H1 (cell line): ENCODE results near the gene NFKBIL1. TPM values are rescaled to one million over a fixed set of nuclear protein-coding genes. Genes with fewer than 3 reads are reported as not detected.

Source experiments
- CTCF ChIA-PET: fragments of 300-600 bp; sonication (Branson Sonifier 250); formaldehyde crosslinking; loops from one replicate; lab custom pipeline; 2021; ENCODE audit not compliant: partially characterized antibody; lab: Charles Lee
- POLR2A ChIA-PET: fragments of 300-600 bp; sonication (Branson Sonifier 250); formaldehyde crosslinking; loops from one replicate; lab custom pipeline; 2021; ENCODE audit warnings: inconsistent platforms; ENCODE audit not compliant: partially characterized antibody; lab: Charles Lee
- DNase-seq, 2 experiments: peaks; one replicate each; pipeline versions ENCODE4 v3.0.0 to v3.0.0-alpha.2; 2010 to 2022; ENCODE audit warnings: low spot score in 2 of 2, low read depth in 1 of 2, mixed read lengths in 1 of 2
- FAIRE-seq: peaks from 2 replicates; lab custom pipeline; 2011; peaks lifted over from hg19 to GRCh38; lab: Jason Lieb, UNC
- H2AFZ ChIP-seq: 2 replicates; pipeline ENCODE4 v1.8.1; 2012; ENCODE audit warnings: low read length, inconsistent platforms
- H2AK5ac ChIP-seq: 2 replicates; pipeline ENCODE4 v1.6.1; 2013; ENCODE audit warnings: low read depth, low read length
- H2BK120ac ChIP-seq: replicated peaks from 2 replicates; pipeline ENCODE3; 2013; ENCODE audit warnings: low read depth, low read length, inconsistent platforms
- H2BK12ac ChIP-seq: 2 replicates; pipeline ENCODE4 v1.6.1; 2013; ENCODE audit warnings: low read depth, low read length
- H2BK15ac ChIP-seq: 2 replicates; pipeline ENCODE4 v1.6.1; 2013; ENCODE audit warnings: low read length
- H2BK20ac ChIP-seq: 2 replicates; pipeline ENCODE4 v1.6.1; 2013; ENCODE audit warnings: low read length
- H2BK5ac ChIP-seq: 2 replicates; pipeline ENCODE4 v1.6.1; 2013; ENCODE audit warnings: low read depth, low read length
- H3K14ac ChIP-seq: 2 replicates; pipeline ENCODE4 v1.6.1; 2013; ENCODE audit warnings: inconsistent platforms; ENCODE audit not compliant: insufficient read length
- H3K18ac ChIP-seq: 2 replicates; pipeline ENCODE4 v1.6.1; 2013; ENCODE audit warnings: low read length; ENCODE audit errors: extremely low read depth
- H3K23ac ChIP-seq: 2 replicates; pipeline ENCODE4 v1.6.1; 2013; ENCODE audit warnings: inconsistent platforms; ENCODE audit not compliant: insufficient read length
- H3K23me2 ChIP-seq: 2 replicates; pipeline ENCODE4 v1.6.1; 2013; ENCODE audit warnings: low read depth, low read length
- H3K27ac ChIP-seq: 2 replicates; pipeline ENCODE4 v1.6.1; 2011; ENCODE audit warnings: low read depth, low read length, inconsistent platforms
- H3K27me3 ChIP-seq, 4 experiments: replicated peaks in 1 of 4; 1 replicate in 1 of 4; 2 replicates in 3 of 4; pipeline versions ENCODE4 v1.6.1 to v1.8.1; 2011 to 2013; ENCODE audit warnings: low read length in 3 of 4, mild to moderate bottlenecking in 3 of 4, inconsistent platforms in 2 of 4, mixed read lengths in 2 of 4, moderate library complexity in 1 of 4; ENCODE audit not compliant: control insufficient read depth in 3 of 4, insufficient read depth in 3 of 4; ENCODE audit errors: extremely low read depth in 1 of 4
- H3K36me3 ChIP-seq, 4 experiments: 2 replicates each; pipeline versions ENCODE4 v1.6.1 to v1.8.1; 2011 to 2013; ENCODE audit warnings: mild to moderate bottlenecking in 4 of 4, low read length in 3 of 4, moderate library complexity in 2 of 4, control low read depth in 1 of 4, inconsistent platforms in 1 of 4; ENCODE audit not compliant: insufficient read depth in 4 of 4, control insufficient read depth in 2 of 4
- H3K4ac ChIP-seq: replicated peaks from 2 replicates; pipeline ENCODE3; 2013; ENCODE audit warnings: low read length, low read depth, mixed read lengths, inconsistent platforms; ENCODE audit not compliant: insufficient read length
- H3K4me1 ChIP-seq, 4 experiments: replicated peaks in 1 of 4; 1 replicate in 1 of 4; 2 replicates in 3 of 4; pipeline versions ENCODE4 v1.6.1 to v1.8.1; 2011 to 2013; ENCODE audit warnings: low read length in 3 of 4, inconsistent platforms in 2 of 4, mixed read lengths in 1 of 4; ENCODE audit not compliant: insufficient read depth in 4 of 4, control insufficient read depth in 3 of 4
- H3K4me2 ChIP-seq, 2 experiments: 2 replicates each; pipeline versions ENCODE4 v1.6.1 to v1.8.1; 2011 to 2013; ENCODE audit warnings: low read depth in 2 of 2, low read length in 2 of 2, control low read depth in 1 of 2, inconsistent platforms in 1 of 2, mild to moderate bottlenecking in 1 of 2; ENCODE audit not compliant: insufficient read depth in 1 of 2
- H3K4me3 ChIP-seq, 4 experiments: fragments of 200-600, 300-600 bp in 1 of 4; sonication (generic), shearing (Covaris generic), sonication (Bioruptor Twin) in 1 of 4; 2 replicates each; pipeline versions ENCODE4 v1.5.1 to v1.8.1; 2011 to 2016; ENCODE audit warnings: low read length in 4 of 4, low read depth in 3 of 4, control low read depth in 2 of 4, inconsistent platforms in 2 of 4, mild to moderate bottlenecking in 2 of 4, mixed read lengths in 1 of 4, moderate library complexity in 1 of 4; ENCODE audit not compliant: insufficient read depth in 2 of 4; ENCODE audit errors: extremely low read depth in 1 of 4
- H3K56ac ChIP-seq: replicated peaks from 2 replicates; pipeline ENCODE3; 2013; ENCODE audit warnings: low read depth, mild to moderate bottlenecking, mixed read lengths, low read length, inconsistent platforms; ENCODE audit not compliant: insufficient read length
- H3K79me1 ChIP-seq: 2 replicates; pipeline ENCODE4 v1.6.1; 2013; ENCODE audit warnings: low read depth, low read length, control low read depth
- H3K79me2 ChIP-seq, 2 experiments: 2 replicates each; pipeline versions ENCODE4 v1.6.1 to v1.8.1; 2012 to 2013; ENCODE audit warnings: low read length in 2 of 2, mild to moderate bottlenecking in 2 of 2, inconsistent platforms in 1 of 2; ENCODE audit not compliant: insufficient read depth in 2 of 2, control insufficient read depth in 1 of 2
- H3K9ac ChIP-seq, 4 experiments: replicated peaks in 1 of 4; 1 replicate in 1 of 4; 2 replicates in 3 of 4; pipeline versions ENCODE4 v1.6.1 to v1.8.1; 2011 to 2013; ENCODE audit warnings: low read depth in 3 of 4, low read length in 3 of 4, control low read depth in 2 of 4, mild to moderate bottlenecking in 2 of 4, moderate library complexity in 2 of 4, inconsistent platforms in 1 of 4; ENCODE audit errors: extremely low read depth in 1 of 4
- H3K9me3 ChIP-seq, 2 experiments: 2 replicates each; pipeline versions ENCODE4 v1.6.1 to v1.8.1; 2012 to 2013; ENCODE audit warnings: mild to moderate bottlenecking in 2 of 2, moderate library complexity in 2 of 2, control low read depth in 1 of 2, inconsistent platforms in 1 of 2, low read depth in 1 of 2, low read length in 1 of 2, mixed read lengths in 1 of 2; ENCODE audit not compliant: insufficient read depth in 2 of 2
- H4K20me1 ChIP-seq, 2 experiments: replicated peaks in 1 of 2; 2 replicates each; pipeline versions ENCODE3 to v1.8.1; 2011 to 2013; ENCODE audit warnings: inconsistent platforms in 2 of 2, low read length in 2 of 2, mild to moderate bottlenecking in 1 of 2; ENCODE audit not compliant: insufficient read depth in 2 of 2, control insufficient read depth in 1 of 2
- H4K5ac ChIP-seq: 2 replicates; pipeline ENCODE4 v1.6.1; 2013; ENCODE audit warnings: low read length, low read depth, mixed read lengths, inconsistent platforms; ENCODE audit not compliant: insufficient read length
- H4K8ac ChIP-seq: 2 replicates; pipeline ENCODE4 v1.8.0; 2013; ENCODE audit warnings: mild to moderate bottlenecking, moderate library complexity, low read length, inconsistent platforms; ENCODE audit not compliant: insufficient read depth; ENCODE audit errors: extremely low read depth
- H4K91ac ChIP-seq: replicated peaks from 2 replicates; pipeline ENCODE3; 2013; ENCODE audit warnings: low read length, mixed read lengths, inconsistent platforms; ENCODE audit not compliant: insufficient read length
- BRCA1 ChIP-seq: IDR thresholded peaks from 2 replicates; pipeline ENCODE4 v1.6.1; 2012; ENCODE audit warnings: low read depth, low read length, improper control_type of control experiment
- CBX5 ChIP-seq: fragments of 300-800, 300-1000 bp; sonication (generic); IDR thresholded peaks from 2 replicates; pipeline ENCODE4 v1.7.1; 2016; ENCODE audit warnings: antibody characterized with exemption, low read length, low read depth
- CTBP2 ChIP-seq: IDR thresholded peaks from 2 replicates; pipeline ENCODE4 v1.7.0; 2011; ENCODE audit warnings: borderline replicate concordance, mild to moderate bottlenecking, moderate library complexity, mixed read lengths, low read length; ENCODE audit not compliant: insufficient read depth, insufficient read length
- EGR1 ChIP-seq: IDR thresholded peaks from 2 replicates; pipeline ENCODE4 v1.6.1; 2011; ENCODE audit warnings: low read depth, low read length, borderline replicate concordance
- GTF2F1 ChIP-seq: IDR thresholded peaks from 2 replicates; pipeline ENCODE4 v1.6.1; 2012; ENCODE audit warnings: low read depth, low read length, improper control_type of control experiment, borderline replicate concordance
- JUN ChIP-seq: IDR thresholded peaks from 2 replicates; pipeline ENCODE4 v1.6.1; 2011; ENCODE audit warnings: low read depth, mild to moderate bottlenecking, improper control_type of control experiment, low read length
- NANOG ChIP-seq: IDR thresholded peaks from 2 replicates; pipeline ENCODE4 v1.6.1; 2011; ENCODE audit warnings: low read length, low read depth, mild to moderate bottlenecking, inconsistent platforms; ENCODE audit not compliant: insufficient read depth, poor library complexity, severe bottlenecking
- POLR2A ChIP-seq, 2 experiments: IDR thresholded peaks; 1 replicate in 1 of 2; 2 replicates in 1 of 2; pipeline ENCODE4 v1.6.1; 2011; ENCODE audit warnings: low read depth in 2 of 2, low read length in 2 of 2, mild to moderate bottlenecking in 2 of 2; ENCODE audit errors: control extremely low read depth in 1 of 2
- POU5F1 ChIP-seq: IDR thresholded peaks from 2 replicates; pipeline ENCODE4 v1.6.1; 2011; ENCODE audit warnings: low read depth, mild to moderate bottlenecking, low read length, moderate library complexity
- TAF1 ChIP-seq: IDR thresholded peaks from 2 replicates; pipeline ENCODE4 v1.6.1; 2011; ENCODE audit warnings: mild to moderate bottlenecking, low read depth, low read length
- TAF7 ChIP-seq: optimal IDR thresholded peaks from 2 replicates; pipeline ENCODE3; 2011; ENCODE audit warnings: low read depth, mild to moderate bottlenecking, inconsistent platforms, low read length, moderate library complexity, borderline replicate concordance
- TBP ChIP-seq: IDR thresholded peaks from 2 replicates; pipeline ENCODE4 v1.6.1; 2011; ENCODE audit warnings: low read depth, low read length, improper control_type of control experiment
- WGBS, 2 experiments: shearing (Covaris generic) in 1 of 2; methylation state at CpG; one replicate each; pipeline versions ENCODE4 v1.1.6 to v1.1.7; 2013 to 2015; ENCODE audit warnings: low lambda C conversion rate in 2 of 2, mixed read lengths in 2 of 2, inconsistent platforms in 1 of 2, low coverage in 1 of 2, missing lambda C conversion rate in 1 of 2; ENCODE audit not compliant: insufficient replicate concordance in 2 of 2, insufficient coverage in 1 of 2, insufficient read length in 1 of 2; ENCODE audit errors: extremely low coverage in 1 of 2, missing lambda C conversion rate in 1 of 2; 5-methylcytosine and 5-hydroxymethylcytosine counted together
- polyA plus RNA-seq, 7 experiments: library from polyadenylated mRNA; depleted of rRNA in 3 of 7; stranded (reverse) in 5 of 7; unstranded in 2 of 7; fragments of >200 nt in 5 of 7; fragments of 200-250 nt in 2 of 7; gene quantifications; 1 replicate in 5 of 7; 2 replicates in 1 of 7; 4 replicates in 1 of 7; pipeline versions ENCODE4 v1.2.1 to v1.2.3, GENCODE V29; 2011 to 2013; ENCODE audit warnings: missing spikeins in 2 of 7, mixed read lengths in 2 of 7
- total RNA-seq: library from RNA; stranded (reverse); fragmentation: NEBNext Ultra II Directional; extraction: Animal tissue kit (Norgen Biotek cat#: 25700); gene quantifications from 2 replicates; pipeline ENCODE4 v1.2.1, GENCODE V29; 2021
- TF ChIP-seq, protein P1 (sequence below): IDR thresholded peaks from 2 replicates; pipeline ENCODE4 v1.6.1; 2012; ENCODE audit warnings: inconsistent platforms

Gene NFKBIL1
- total and polyA plus RNA-seq, 2 of the 8 experiments (the other 6 are each of a cell fraction or from before 2014, with no cell fraction given) = 7.5 to 11.2 TPM

DNA sequence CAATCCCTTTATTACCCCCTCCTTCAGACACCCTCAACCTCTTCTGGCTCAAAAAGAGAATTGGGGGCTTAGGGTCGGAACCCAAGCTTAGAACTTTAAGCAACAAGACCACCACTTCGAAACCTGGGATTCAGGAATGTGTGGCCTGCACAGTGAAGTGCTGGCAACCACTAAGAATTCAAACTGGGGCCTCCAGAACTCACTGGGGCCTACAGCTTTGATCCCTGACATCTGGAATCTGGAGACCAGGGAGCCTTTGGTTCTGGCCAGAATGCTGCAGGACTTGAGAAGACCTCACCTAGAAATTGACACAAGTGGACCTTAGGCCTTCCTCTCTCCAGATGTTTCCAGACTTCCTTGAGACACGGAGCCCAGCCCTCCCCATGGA is 30.2 kb downstream of the NFKBIL1 start:
- H3K79me1 ChIP-seq = no peaks in the 10 kb centered on the region
- no peak overlapping the region for H3K4me2 ChIP-seq
- H3K23me2 ChIP-seq = peaks cover 9% of the 10 kb centered on the region; the same call in 1 of the 2 replicates
- H3K23ac ChIP-seq = no peak overlapping the region
- no peak overlapping the region for H2BK120ac ChIP-seq
- no peak overlapping the region for H2BK15ac ChIP-seq
- H4K91ac ChIP-seq = no peak overlapping the region
- no peak overlapping the region for H3K4ac ChIP-seq
- H3K14ac ChIP-seq = no peak overlapping the region
- H3K4me3 ChIP-seq = no peak overlapping the region
- no peak overlapping the region for H4K5ac ChIP-seq
- ChIA-PET POLR2A (interaction anchor here (0.6 to 12.2 kb wide), 8 partner anchors 10 to 62 kb away, joined by 3 to 110 read pairs (median 5); partner anchors contain the start of genes ATP6V1G2, MCCD1 and NFKBIL1), CTCF (interaction anchor here (1.1 to 19.2 kb wide), 6 partner anchors 8 to 345 kb away, joined by 3 to 640 read pairs (median 30); partner anchors contain the start of genes ATP6V1G2, GPANK1, LST1 and LTB)
- no peak overlapping the region for H3K9ac ChIP-seq
- no peak for TF ChIP-seq POU5F1
- TF ChIP-seq GTF2F1 = no peak
- no peak for TF ChIP-seq POLR2A (IDR thresholded peaks at IDR 0.05; ENCODE audit: control extremely low read depth in 1 of 2, low read depth in 2 of 2, low read length in 2 of 2)
- TF ChIP-seq, protein P1, sequence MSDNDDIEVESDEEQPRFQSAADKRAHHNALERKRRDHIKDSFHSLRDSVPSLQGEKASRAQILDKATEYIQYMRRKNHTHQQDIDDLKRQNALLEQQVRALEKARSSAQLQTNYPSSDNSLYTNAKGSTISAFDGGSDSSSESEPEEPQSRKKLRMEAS = no peak
- no peak for TF ChIP-seq BRCA1
- no peak for TF ChIP-seq CBX5
- no peak for TF ChIP-seq EGR1
- no peak for TF ChIP-seq TBP
- no peak for TF ChIP-seq CTBP2
- no peak for TF ChIP-seq TAF1
- no peak for TF ChIP-seq TAF7
- no peak for TF ChIP-seq NANOG
- TF ChIP-seq JUN = no peak
- peaks cover 0 to 8% (median 7%) of the 10 kb centered on the region in 4 experiments; a peak in 5 of 7 replicates for H3K27me3 ChIP-seq
- no peak overlapping the region for H2BK5ac ChIP-seq
- no peak overlapping the region for H3K18ac ChIP-seq
- H4K8ac ChIP-seq = no peak overlapping the region
- H2BK20ac ChIP-seq = no peak overlapping the region
- H2AFZ ChIP-seq = no peak overlapping the region
- no peaks in the 10 kb centered on the region for H3K79me2 ChIP-seq
- H3K27ac ChIP-seq = no peak overlapping the region
- DNase-seq = no peak
- no peaks in the 10 kb centered on the region for H4K20me1 ChIP-seq
- no peak overlapping the region for H2BK12ac ChIP-seq
- H2AK5ac ChIP-seq = no peak overlapping the region
- WGBS, 2 experiments = 96% methylated on average over 3 of the region's 3 CpGs; no CpG with 5 or more reads in 1 of the 2 experiments
- peaks cover 0 to 6% (median 6%) of the 10 kb centered on the region in 4 experiments; a peak in 6 of 7 replicates for H3K4me1 ChIP-seq
- no peak overlapping the region for H3K56ac ChIP-seq
- FAIRE-seq = no peak
- H3K9me3 ChIP-seq = no peaks in the 10 kb centered on the region
- H3K36me3 ChIP-seq = no peaks in the 10 kb centered on the region
